ENCODE results near the gene TRPV5. TPM values are rescaled to one million over a fixed set of nuclear protein-coding genes. Genes with fewer than 3 reads are reported as not detected.

Gene TRPV5
- total and polyA plus RNA-seq, 2 of the 8 experiments (the other 6 are each of a cell fraction or from before 2014, with no cell fraction given): 0.03 TPM; not detected in 1

DNA sequence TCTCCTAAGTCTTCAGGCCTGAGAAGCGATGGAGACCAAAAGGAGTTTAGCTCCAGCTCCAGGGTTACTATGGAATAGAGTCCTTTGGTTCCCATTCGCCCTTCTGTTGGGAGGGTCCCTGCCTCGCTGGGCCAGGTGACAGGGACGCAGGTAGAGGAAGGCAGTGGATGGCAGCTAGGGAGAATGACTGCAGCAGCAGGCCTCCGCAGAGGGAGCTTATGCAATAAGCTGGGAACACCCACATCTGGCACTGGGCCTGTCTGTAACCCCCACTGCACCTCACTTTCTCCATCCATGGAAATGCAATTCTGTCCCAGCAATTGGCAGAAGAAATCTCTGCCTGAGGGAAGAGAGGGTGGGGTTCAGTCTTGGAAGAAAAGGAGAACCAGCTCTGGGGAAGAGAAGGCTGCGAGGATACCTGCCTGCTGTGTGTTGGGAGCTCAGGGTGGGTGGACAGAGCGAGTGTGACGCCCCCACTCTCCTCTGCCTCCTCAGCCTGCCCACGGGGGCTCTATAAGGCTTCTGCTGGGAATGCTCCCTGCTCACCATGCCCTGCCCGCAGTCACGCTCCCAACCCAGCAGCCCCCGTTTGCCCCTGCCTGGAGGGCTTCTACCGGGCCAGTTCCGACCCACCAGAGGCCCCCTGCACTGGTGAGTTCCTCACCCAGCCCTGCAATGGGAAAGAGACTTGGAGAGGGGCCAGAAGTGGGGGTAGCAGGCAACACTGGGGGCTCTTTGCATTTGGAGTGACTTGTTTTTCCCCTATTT lies 68.4 kb downstream of the TRPV5 start (continued):
- TF ChIP-seq RXRA (IDR thresholded peaks at IDR 0.05; ENCODE audit: insufficient read depth, low read depth, low read length) (no peak), KDM1A (IDR thresholded peaks at IDR 0.05; ENCODE audit: borderline replicate concordance, low read length) (no peak), RNF2 (IDR thresholded peaks at IDR 0.05; ENCODE audit: borderline replicate concordance, low read depth, low read length, missing control alignments, poor library complexity, severe bottlenecking) (no peak), TAF7 (optimal IDR thresholded peaks at IDR 0.05; ENCODE audit: borderline replicate concordance, low read depth, low read length) (no peak), SAP30 (IDR thresholded peaks at IDR 0.05; ENCODE audit: insufficient read depth, insufficient replicate concordance, low read length) (no peak), JUN (IDR thresholded peaks at IDR 0.05; ENCODE audit: low read depth, low read length) (no peak)
- TF ChIP-seq, protein P1, sequence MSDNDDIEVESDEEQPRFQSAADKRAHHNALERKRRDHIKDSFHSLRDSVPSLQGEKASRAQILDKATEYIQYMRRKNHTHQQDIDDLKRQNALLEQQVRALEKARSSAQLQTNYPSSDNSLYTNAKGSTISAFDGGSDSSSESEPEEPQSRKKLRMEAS (IDR thresholded peaks at IDR 0.05): no peak

Data from H1 (cell line).